Mucosa of gallbladder (tissue), 1 donor: Measurements from ENCODE around the gene IQCE. TPM values are rescaled to one million over a fixed set of nuclear protein-coding genes. Genes with fewer than 3 reads are reported as not detected.
"Not testable (repeated sequence)": the region's sequence is repeated elsewhere in the genome, so short reads cannot be mapped to it uniquely, and the experiment has no call there.

Experiments used
- DNase-seq: peaks from one replicate; pipeline ENCODE4 v3.0.0-alpha.2; 2020; ENCODE audit warnings: low spot score
- total RNA-seq: library from RNA; stranded (reverse); gene quantifications from one replicate; pipeline ENCODE4 v1.2.1, GENCODE V29; 2021
- donor health status: DM: no; HTN: no; CAD: no.

Gene IQCE
- total RNA-seq, 1 donor from 2014 or later = 36.1 TPM

DNA sequence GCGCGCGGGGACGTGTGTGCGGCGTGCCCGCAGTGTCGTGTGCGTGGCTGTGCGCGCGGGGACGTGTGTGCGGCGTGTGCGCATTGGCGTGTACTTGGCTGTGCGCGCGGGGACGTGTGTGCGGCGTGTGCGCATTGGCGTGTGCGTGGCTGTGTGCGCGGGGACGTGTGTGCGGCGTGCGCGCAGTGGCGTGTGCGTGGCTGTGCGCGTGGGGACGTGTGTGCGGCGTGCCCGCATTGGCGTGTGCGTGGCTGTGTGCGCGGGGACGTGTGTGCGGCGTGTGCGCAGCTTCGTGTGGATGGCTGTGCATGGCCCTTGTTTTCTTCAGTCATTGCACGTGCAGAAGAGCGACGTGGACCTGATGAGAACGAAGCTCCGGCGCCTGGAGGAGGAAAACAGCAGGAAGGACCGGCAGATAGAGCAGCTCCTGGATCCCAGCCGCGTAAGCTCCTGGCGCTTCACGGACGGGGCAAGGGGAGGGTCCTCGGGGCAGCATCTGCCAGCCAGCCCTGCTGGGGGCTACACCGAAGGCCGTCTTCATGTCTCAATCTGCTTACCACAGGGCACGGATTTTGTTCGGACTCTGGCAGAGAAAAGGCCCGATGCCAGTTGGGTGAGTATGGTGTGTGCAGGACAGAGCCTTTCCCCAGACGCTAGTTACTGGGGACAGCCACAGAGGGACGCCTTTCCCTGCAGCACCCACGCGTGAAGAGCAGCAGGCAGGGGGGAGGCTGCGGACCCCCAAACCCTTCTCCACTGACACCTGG, 19.3 kb downstream of the IQCE start:
- no peak for DNase-seq

DNA sequence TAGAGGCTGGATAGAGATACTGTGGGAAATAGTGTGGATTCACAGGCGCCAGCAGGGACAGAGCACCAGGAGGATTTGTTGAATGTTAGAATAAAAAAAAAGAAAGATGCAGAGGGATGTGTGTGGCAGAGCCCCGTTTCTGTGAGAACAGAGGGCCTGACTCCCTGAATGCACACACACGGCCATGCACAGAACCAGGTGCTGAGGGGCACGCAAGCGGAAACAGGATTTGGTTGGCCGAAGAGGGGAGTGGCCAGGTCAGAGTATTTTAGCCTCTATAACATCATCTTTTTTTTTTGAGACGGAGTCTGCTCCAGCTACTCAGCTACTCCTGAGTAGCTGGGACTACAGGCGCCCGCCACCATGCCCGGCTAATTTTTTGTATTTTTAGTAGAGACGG, 21.9 kb downstream of the IQCE start:
- no peak for DNase-seq

DNA sequence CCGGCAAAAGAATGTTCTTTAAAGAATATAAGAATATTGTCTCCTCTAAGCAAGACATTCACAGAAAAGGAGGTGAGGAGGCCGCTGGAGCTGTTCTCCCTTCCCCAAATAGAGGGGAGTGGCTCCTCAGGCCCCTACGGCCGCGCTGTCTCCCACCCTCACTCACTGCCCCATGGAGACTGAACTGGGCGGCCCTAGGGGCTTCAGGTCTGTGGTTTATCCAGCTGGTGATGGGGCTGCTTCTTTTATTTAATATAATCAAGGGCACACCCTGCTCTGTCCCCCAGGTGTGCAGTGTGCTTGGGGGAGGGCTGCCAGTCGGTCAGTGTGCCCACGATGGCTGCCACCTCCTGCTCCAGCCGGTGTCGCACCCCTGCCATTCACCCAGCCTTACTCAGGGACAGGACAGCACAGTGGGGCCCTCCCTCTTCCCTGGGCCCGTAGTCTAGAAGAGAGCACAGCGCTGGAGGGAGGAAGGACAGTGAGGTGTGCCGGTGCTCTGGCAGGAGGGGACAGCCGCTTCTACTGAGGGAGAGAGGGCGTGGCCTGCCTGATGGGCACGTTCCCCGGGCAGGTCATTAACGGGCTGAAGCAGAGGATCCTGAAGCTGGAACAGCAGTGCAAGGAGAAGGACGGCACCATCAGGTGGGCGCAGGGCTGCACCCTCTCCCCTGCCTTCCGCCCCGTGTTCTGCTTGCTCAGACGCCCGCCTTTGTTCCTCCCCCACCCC, 23.4 kb downstream of the IQCE start:
- no peak for DNase-seq

DNA sequence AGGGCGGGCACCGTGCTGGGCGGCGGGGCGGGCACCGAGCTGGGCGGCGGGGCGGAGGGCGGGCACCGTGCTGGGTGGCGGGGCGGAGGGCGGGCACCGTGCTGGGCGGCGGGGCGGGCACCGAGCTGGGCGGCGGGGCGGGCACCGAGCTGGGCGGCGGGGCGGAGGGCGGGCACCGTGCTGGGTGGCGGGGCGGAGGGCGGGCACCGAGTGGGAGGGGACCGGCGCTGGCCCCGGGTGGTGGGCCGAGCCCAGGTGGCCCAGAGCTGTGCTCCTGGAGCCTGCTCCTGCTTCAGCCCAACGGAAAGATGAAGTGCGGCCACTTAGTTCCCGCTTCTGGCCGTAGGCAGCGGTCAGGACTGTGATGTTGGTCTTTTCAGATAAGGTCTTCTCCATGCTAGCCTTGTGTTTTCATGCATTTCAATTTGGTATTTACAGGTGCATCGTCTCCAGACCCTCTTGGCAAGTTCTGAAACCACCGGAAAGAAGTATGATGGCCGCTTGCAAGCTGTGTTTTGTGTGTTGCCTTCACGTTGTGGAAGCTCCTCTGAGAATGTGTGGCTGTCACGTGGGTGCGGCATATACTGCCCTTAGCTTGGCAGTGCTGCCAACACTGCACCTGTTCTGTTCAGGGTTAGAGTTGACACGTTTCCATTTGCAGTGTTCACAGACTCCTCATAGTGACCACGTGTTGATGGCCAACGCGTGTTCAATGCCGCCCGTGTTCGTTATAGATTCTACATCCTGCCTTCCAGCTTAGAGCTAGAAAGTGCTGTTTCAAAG, 25.2 kb downstream of the IQCE start:
- no peak for DNase-seq

DNA sequence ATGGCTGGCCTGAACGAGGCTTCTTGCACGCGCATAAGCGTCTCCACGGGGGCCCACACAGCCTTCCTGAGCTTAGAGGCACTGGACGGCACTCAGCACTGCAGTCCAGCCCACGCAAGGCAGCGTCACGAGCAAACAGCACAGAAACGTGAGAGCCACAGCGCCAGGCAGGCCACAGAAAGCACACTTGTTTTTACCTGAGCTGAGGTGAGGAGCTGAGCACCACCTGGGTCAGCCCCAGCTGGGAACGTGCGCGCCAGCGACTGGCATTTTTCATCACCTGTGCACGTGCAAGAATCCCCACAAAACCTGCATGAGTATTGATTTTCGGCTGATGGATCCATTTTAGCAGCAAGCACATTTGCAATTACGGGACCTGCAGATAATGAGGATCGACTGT, 26.7 kb downstream of the IQCE start:
- no peak for DNase-seq

DNA sequence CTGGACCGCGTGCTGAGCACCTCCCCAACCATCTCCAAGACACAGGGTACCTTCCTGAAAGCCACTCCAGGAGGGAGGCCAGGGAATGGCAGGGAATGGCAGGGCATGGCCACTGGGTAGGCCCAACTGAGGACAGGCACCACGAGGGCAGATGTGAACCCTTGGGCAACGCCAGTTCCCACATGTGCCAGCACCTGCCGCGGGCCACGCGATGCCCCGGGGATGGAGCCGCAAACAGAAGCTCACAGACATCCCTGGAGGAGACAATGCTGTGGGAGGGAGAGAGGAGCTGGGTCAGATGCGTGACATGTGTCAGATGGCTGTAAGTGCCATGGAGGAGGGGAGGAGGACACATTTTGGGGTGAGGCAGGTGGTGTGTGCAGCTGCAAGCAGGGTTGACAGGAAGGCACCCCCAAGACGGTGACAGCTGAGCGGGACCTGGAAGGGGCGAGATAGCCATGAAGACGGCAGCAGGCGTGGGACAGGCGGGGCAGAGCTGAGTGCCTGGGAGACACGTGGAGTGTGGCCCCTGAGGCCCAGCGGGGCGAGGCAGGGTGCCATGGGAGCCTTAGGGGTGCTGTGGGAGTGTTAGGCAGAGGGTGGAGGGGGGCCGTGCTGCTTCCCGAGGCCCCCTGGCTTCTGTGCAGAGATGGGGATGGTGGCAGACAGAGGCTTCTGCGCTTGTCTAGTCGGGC, 27.7 kb downstream of the IQCE start:
- DNase-seq = no peak

DNA sequence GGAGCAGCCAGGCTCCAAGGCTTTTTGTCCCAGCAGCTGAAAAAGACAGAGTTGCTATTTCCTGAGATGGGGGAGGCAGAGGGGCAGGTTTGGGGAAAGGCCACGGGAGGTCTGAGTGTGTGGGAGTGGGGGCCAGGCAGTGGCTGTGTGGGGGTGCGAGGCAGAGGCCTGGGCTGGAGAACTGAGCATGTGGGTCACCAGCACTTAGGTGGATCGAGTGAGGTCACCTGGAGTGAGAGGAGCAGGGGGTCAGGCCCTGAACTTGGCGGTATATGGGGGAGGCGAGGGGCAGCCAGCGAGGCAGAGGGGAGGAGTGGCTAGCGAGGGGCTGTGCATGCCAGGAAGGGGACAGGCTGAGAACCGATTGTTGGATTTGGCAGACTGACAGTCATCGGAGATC, 28.4 kb downstream of the IQCE start:
- DNase-seq = no peak

DNA sequence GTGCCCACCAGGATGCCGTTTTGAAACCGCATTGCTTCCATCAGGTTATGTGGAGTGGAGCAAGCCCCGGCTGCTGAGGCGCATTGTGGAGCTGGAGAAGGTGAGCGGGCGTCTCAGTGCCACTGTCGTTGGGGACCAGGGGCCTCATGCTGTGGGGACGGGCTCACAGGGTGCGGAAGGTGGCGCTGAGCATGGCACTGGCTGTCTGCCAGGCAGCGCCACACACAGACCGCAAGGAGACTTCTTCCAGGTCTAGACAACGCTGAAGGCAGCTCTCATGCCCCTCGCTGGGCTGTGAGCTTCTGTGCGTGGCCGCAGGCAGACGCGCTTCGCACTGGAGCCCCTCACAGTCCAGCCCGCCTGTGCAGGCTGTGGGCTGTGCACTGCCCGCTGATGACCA, 29.0 kb downstream of the IQCE start:
- DNase-seq = no peak

DNA sequence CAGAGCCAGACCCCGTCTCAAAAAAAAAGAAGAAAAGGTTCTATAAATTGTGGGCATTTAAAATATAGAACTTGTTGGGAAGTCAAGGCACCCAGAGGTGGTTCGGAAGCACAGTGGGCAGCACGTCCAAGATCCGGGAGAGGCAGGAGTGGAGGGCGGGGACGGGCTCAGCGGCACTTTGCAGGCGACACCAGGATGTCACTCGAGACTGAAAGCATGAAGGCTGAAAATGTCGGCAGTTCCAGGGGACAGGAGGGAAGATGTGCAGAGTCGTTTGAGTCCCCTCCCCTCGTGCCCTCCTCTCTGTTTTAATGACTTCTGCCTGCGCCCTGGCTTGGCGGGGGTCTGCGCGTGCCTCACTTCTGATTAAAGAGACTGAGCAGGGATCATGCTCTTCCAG, 30.6 kb downstream of the IQCE start:
- no peak for DNase-seq

DNA sequence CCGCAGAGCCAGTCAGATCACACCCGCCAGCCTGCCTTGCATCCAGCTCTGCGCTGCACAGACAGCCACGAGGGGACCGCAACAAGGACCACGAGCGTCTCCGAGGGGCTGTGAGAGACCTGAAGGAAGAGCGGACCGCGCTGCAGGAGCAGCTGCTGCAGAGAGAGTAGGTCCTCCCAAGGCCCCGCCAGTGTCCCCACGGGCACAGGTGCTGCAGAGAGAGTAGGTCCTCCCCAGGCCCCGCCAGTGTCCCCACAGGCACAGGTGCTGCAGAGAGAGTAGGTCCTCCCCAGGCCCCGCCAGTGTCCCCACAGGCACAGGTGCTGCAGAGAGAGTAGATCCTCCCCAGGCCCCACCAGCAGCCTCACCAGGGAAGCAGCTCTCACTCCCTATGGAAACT, 31.2 kb downstream of the IQCE start:
- not testable (repeated sequence) for DNase-seq

DNA sequence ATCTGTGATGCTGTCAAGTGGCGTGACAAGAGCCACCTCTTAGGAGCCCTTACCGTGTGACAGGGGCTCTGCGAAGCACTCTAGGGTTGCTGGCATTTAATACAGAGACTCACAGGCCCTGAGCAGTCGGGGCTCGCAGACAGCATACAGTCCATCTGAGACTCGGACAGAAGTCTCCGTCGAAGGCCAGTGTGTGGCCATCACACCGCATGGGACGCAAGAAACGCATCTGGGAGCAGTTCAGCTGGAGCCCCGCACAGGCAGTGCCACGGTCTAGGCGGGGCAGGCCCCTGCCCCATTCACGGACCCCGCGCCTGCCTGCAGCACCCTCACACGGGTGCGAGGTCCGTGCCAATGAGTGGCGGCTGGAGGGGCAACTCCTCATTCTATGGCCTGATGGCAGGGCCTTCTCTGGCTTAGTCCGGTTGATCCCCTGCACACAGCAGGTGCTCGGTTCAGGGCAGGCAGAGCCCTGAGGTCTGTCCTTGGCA, 33.6 kb downstream of the IQCE start:
- no peak for DNase-seq

DNA sequence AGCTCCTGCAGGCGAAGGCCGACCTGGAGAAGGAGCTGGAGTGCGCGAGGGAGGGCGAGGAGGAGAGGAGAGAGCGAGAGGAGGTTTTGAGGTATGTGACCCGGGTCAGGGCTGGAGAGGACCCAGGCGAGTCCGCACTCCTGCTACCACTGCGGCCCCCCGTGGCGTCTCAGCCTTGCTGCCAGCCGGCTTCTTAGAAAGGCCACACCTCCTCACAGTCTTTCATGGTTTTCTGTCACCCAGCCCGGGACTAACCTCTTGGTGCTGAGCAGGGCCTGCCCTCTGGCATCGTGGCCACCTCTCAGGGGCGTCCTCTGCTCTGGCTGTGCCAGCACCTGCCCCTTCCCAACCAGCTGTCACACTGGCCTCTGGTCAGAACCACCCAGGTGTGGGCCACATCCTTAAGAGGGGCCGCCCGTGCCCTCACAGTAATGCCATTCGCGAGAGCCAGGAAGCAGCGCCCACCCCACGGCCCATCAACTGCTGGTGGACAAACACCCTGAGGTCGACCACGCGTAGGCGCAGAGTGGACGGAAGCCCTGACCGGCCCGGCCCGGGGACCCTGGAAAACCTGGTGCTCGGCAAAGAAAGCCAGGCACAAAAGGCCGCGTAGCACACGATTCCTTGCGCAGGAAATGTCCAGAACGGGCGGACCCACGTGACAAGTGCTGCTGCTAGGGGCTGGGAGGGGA, 34.4 kb downstream of the IQCE start:
- DNase-seq = no peak

DNA sequence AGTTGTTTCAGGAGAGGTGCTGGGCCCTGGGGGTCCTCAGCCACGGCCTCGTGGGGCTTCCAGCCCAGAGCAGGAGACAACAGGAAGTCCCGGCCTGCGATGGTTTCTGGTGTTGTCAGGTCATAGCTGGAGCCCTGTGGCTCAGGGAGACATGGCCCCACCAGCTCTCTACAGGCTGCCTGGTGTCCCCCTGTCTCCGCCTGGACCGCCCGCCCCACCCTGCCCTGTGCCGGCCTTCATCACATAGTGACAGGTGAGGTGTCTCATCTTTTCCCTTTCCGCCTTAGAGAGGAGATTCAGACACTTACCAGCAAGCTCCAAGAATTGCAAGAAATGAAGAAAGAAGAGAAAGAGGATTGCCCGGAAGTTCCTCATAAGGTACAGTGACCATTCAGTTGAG, 35.8 kb downstream of the IQCE start:
- no peak for DNase-seq

DNA sequence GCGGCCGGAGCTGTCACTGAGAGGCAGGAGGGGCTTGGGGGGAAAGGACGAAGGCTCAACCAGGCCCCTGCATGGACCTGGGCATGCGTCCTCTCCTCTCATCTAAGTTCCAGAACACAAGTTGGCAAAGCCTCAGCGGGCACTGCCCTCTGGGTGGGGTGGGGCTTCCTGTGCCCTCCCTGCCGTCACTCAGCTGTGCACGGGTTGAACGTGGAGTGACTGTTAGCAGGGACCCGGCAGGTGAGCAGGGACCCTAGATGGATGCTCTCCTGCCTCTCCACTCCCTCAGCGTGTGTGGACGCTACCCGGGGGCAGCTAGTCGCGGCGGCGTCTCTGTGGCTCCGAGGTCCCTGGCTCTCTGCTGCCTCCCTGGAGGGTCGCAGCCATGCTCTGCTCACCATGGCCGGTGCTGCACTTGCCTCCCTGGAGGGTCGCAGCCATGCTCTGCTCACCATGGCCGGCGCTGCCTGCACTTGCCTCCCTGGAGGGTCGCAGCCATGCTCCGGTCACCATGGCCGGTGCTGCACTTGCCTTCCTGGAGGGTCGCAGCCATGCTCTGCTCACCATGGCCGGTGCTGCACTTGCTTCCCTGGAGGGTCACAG, 36.6 kb downstream of the IQCE start:
- no peak for DNase-seq

DNA sequence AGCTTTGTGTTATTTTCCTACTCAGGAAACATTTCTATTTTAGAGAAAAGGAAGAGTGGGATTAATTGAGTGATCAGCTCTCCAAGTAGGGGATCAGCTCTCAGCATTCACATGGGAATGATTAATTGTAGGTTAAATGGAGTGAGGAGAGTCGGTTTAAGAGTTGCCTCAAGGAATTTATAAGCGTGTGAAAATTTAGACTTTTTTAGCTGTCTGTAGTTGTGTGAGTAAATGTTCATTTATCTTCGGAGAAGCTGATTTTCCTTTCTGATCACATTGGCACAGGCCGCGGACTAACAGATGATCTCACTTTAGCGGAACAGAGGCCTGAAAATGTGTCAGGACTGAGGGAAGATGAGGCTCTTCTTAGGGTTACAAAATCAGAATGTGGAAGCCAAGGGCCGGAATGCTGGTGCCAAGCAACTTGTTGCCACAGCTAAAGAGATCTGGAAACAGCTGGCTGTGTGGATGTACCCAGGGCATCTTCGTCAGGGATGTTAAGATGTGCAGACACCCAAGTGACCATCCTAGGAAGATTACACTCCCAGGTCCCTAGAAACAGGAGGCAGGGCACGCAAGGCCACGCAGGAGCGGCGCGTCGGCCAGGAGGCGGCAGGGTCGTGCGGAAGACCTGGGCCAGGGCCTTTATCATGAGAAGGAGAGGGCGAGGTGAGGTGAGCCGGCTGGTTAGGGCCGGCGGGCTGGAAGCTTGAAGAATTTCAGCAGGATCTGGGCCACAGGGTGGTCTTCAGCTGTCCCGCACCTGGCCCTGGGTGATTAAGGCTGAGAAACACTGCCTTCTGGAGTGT, 37.9 kb downstream of the IQCE start:
- DNase-seq = no peak

DNA sequence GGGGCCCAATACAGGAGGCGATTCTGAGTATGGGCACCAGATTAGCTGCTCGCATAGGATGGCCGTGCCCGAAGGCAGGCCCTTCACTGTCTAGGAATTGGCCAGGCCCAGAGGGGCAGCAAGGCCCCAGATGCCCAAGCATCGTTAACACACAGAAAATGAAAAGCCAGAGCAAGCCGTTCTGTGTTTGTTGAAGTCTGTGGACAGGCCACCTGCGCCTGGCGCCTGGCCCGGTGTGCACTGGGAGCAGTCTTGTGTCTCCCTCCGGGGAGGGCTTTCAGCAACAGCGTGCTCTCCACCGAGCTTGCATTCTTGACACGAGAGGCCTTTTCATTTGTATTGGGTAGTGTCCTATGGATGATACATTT, 38.5 kb downstream of the IQCE start:
- DNase-seq = no peak

DNA sequence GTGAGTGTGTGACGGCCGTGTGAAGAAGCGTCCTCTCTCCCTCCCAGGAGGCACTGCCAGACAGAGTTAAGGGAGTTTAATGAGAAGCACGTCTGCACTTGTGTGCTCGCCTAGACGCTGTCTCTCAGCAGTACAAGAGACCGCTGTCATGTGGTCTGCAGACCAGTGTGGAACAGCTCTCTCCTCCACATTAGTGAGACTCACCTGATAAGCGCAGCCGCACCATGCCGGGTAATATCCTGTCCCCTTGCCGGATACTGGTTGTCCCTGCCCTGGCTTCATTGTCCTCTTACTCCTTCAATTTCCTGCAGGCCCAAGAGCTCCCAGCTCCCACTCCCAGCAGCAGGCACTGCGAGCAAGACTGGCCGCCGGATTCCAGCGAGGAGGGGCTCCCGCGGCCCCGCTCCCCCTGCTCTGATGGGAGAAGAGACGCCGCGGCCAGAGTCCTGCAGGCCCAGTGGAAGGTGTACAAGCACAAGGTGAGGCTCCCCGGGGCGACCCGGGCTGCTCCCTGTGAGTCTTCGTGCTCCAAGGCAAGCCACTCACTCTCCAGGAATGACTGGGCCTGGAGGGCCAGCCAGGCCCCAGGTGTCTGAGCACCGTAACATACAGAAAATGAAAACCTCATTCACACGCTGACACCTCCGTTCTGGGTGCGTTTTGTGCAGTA, 39.5 kb downstream of the IQCE start:
- no peak for DNase-seq

DNA sequence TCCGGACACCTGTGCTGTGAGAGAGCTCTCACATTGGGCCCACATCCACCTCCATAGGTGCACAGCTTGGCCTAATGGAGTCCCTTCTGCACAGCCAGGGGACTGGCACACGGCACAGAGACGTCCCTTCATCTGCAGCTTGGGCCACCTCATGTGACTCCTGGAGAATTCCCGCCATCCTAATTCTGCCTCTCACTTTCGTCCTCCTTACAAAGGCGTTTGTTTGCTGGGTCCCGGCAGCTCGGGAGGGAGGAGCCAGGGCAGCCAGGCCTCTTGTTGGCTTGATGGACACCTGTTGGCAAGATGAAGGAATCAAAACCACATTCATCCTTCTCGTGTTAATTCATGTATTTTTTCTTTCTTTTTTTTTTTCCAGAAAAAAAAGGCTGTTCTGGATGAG, 42.3 kb downstream of the IQCE start:
- DNase-seq = no peak

DNA sequence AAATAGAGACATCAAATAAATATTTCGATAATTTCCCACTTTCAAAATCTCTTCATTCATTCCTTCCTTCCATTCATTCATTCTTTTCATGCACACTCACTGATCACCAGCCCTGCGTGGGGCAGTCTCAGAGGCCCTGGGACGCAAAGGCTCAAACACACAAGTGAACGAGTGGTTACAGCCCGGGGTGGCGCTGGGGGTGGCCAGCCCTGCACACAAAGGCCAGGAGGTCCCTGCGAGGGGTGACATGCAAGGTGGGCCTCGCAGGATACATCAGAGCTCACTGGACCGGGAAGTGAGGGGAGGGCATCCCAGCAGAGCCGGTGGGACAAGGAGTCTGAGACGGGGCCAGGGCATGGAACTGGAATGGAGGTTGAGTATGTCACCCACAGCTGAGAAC, 43.1 kb downstream of the IQCE start:
- no peak for DNase-seq
